ENCODE results near the gene FAM135A. TPM values are rescaled to one million over a fixed set of nuclear protein-coding genes. Genes with fewer than 3 reads are reported as not detected.

The FAM135A gene
- total and polyA plus RNA-seq, 9 of the 15 experiments (the other 6 are each of a cell fraction or from before 2014, with no cell fraction given): 7.4 to 32.9 (median 19.2) TPM

- FAIRE-seq (no peak), ATAC-seq (no peak), DNase-seq (ENCODE audit: extremely low read depth in 1 of 4, low spot score in 3 of 4) (no peak)
- H3K4me2 ChIP-seq (ENCODE audit: insufficient read depth, low read length): no peak overlapping the region
- in situ Hi-C loops (cut with MboI): no loop called here
- no peaks in the 10 kb centered on the region for H3K79me2 ChIP-seq (ENCODE audit: control insufficient read depth, insufficient read depth, low read length)
- H3K9ac ChIP-seq (ENCODE audit: insufficient read depth in 1 of 2, low read depth in 2 of 2, low read length in 2 of 2): no peak overlapping the region
- peaks cover 36% of the 10 kb centered on the region for H3K36me3 ChIP-seq (ENCODE audit: control insufficient read depth, insufficient read depth, low read length)
- no peak overlapping the region for H3K27ac ChIP-seq (ENCODE audit: extremely low read depth, low read depth, low read length)
- BruUV-seq (replicated peaks): no TSS peak
- 73% methylated on average over 1 of the region's 1 CpG for WGBS (ENCODE audit: insufficient coverage, low coverage, missing lambda C conversion rate)
- no peak for TF ChIP-seq XRCC3 (IDR thresholded peaks at IDR 0.05)
- TF ChIP-seq POLR3G (IDR thresholded peaks at IDR 0.05; ENCODE audit: extremely low read depth, insufficient read length, insufficient replicate concordance): no peak
- no peak for TF ChIP-seq ELK3 (CRISPR knock-in tag; IDR thresholded peaks at IDR 0.05)
- no peak for TF ChIP-seq OTX1 (CRISPR knock-in tag; IDR thresholded peaks at IDR 0.05)
- TF ChIP-seq FOXA3 (CRISPR knock-in tag; conservative IDR thresholded peaks at IDR 0.05 in 1 of 2, IDR thresholded peaks at IDR 0.05 in 1 of 2): no peak
- TF ChIP-seq TFAM (CRISPR knock-in tag; conservative IDR thresholded peaks at IDR 0.05): no peak
- TF ChIP-seq PHTF2 (CRISPR knock-in tag; IDR thresholded peaks at IDR 0.05): no peak
- TF ChIP-seq HNRNPLL (IDR thresholded peaks at IDR 0.05; ENCODE audit: low read depth, low read length, poor library complexity, severe bottlenecking): no peak
- no peak for TF ChIP-seq KLF6 (CRISPR knock-in tag; IDR thresholded peaks at IDR 0.05; ENCODE audit: borderline replicate concordance)
- no peak for TF ChIP-seq MTF1 (CRISPR knock-in tag; IDR thresholded peaks at IDR 0.05; ENCODE audit: borderline replicate concordance)
- TF ChIP-seq ATF3 (IDR thresholded peaks at IDR 0.05): no peak
- no peak for TF ChIP-seq ATF3 (CRISPR knock-in tag; conservative IDR thresholded peaks at IDR 0.05)
- no peak for TF ChIP-seq ZNF239 (CRISPR knock-in tag; IDR thresholded peaks at IDR 0.05)
- no peak for TF ChIP-seq RB1 (IDR thresholded peaks at IDR 0.05; ENCODE audit: low read depth)
- H3K27me3 ChIP-seq (ENCODE audit: control insufficient read depth in 2 of 2, insufficient read depth in 2 of 2, low read length in 2 of 2): no peaks in the 10 kb centered on the region
- H4K20me1 ChIP-seq (replicated peaks; ENCODE audit: control insufficient read depth, insufficient read depth, low read length): no peaks in the 10 kb centered on the region
- no peak overlapping the region for H3K4me3 ChIP-seq
- H3K4me1 ChIP-seq (replicated peaks in 1 of 2; ENCODE audit: control insufficient read depth in 2 of 2, insufficient read depth in 2 of 2, low read length in 2 of 2): no peaks in the 10 kb centered on the region
- ChIA-PET POLR2A (interaction anchor here (1.2 kb wide), 1 partner anchor 92 kb away, joined by 3 read pairs; no protein-coding TSS in a partner anchor), CTCF (ENCODE audit: low intra/inter-chr PET ratio) (no interaction called here)
- intact Hi-C loops (cut with micrococcal nuclease): no loop called here
- no peaks in the 10 kb centered on the region for H3K9me1 ChIP-seq (ENCODE audit: control insufficient read depth, insufficient read depth, low read length)
- H3K9me3 ChIP-seq (replicated peaks; ENCODE audit: control insufficient read depth, insufficient read depth, low read depth, low read length): peaks cover 6% of the 10 kb centered on the region; the same call in 1 of the 2 replicates
- no peak overlapping the region for H2AFZ ChIP-seq (ENCODE audit: low read depth, low read length)
These were observed 93.9 kb downstream of the FAM135A start for GRCh38 chr6:70507161-70507560.
